Fibroblast of lung (primary cell): ENCODE data around the gene BTG1. TPM values are rescaled to one million over a fixed set of nuclear protein-coding genes. Genes with fewer than 3 reads are reported as not detected.

Experiments used
- DNase-seq, 2 donors: peaks; one replicate each; pipeline versions ENCODE4 v3.0.0 to v3.0.0-alpha.2; 2010; ENCODE audit warnings: low read depth in 2 of 2
- H2AFZ ChIP-seq: 2 replicates; pipeline ENCODE4 v1.5.1; 2012; ENCODE audit warnings: low read length, control low read depth, inconsistent platforms
- H3K27ac ChIP-seq: 2 replicates; pipeline ENCODE4 v1.5.1; 2011; ENCODE audit warnings: low read length, control low read depth; ENCODE audit not compliant: insufficient read depth
- H3K27me3 ChIP-seq: 2 replicates; pipeline ENCODE4 v1.5.1; 2011; ENCODE audit warnings: mild to moderate bottlenecking, low read length; ENCODE audit not compliant: control insufficient read depth, insufficient read depth
- H3K36me3 ChIP-seq: 2 replicates; pipeline ENCODE4 v1.5.1; 2011; ENCODE audit warnings: low read length; ENCODE audit not compliant: control insufficient read depth, insufficient read depth
- H3K4me1 ChIP-seq: 2 replicates; pipeline ENCODE4 v1.5.1; 2011; ENCODE audit warnings: low read length; ENCODE audit not compliant: control insufficient read depth, insufficient read depth; ENCODE audit errors: extremely low read depth
- H3K4me2 ChIP-seq: 2 replicates; pipeline ENCODE4 v1.5.1; 2011; ENCODE audit warnings: low read length, control low read depth; ENCODE audit not compliant: insufficient read depth; ENCODE audit errors: extremely low read depth
- H3K4me3 ChIP-seq, 4 experiments: fragments of 200-600 bp in 1 of 4; sonication (generic) in 1 of 4; replicated peaks in 1 of 4; 2 replicates each; pipeline ENCODE4 v1.5.1; 2011 to 2016; ENCODE audit warnings: low read length in 4 of 4, low read depth in 3 of 4, mild to moderate bottlenecking in 3 of 4, control low read depth in 2 of 4, inconsistent platforms in 1 of 4, mixed read lengths in 1 of 4; ENCODE audit not compliant: insufficient read depth in 1 of 4; ENCODE audit errors: control extremely low read depth in 1 of 4
- H3K79me2 ChIP-seq: 2 replicates; pipeline ENCODE4 v1.5.1; 2012; ENCODE audit warnings: mild to moderate bottlenecking, low read length, inconsistent platforms; ENCODE audit not compliant: control insufficient read depth, insufficient read depth
- H3K9ac ChIP-seq: 2 replicates; pipeline ENCODE4 v1.5.1; 2011; ENCODE audit warnings: mild to moderate bottlenecking, low read length, control low read depth; ENCODE audit not compliant: insufficient read depth
- H3K9me3 ChIP-seq: 2 replicates; pipeline ENCODE4 v1.5.1; 2012; ENCODE audit warnings: low read depth, low read length; ENCODE audit not compliant: control insufficient read depth, insufficient read depth
- H4K20me1 ChIP-seq: 2 replicates; pipeline ENCODE4 v1.5.1; 2011; ENCODE audit warnings: low read length; ENCODE audit not compliant: control insufficient read depth, insufficient read depth; ENCODE audit errors: extremely low read depth
- EZH2 ChIP-seq: IDR thresholded peaks from 2 replicates; pipeline ENCODE4 v1.5.1; 2012; ENCODE audit warnings: low read length, control low read depth, mild to moderate bottlenecking; ENCODE audit errors: missing control alignments
- polyA plus RNA-seq, 2 donors: library from polyadenylated mRNA; depleted of rRNA in 1 of 2; stranded (reverse) in 1 of 2; unstranded in 1 of 2; fragments of >200 nt; gene quantifications; 2 replicates each; pipeline ENCODE4 v1.2.1, GENCODE V29; 2011 to 2012; ENCODE audit warnings: missing spikeins in 1 of 2
- total RNA-seq: library from RNA; depleted of rRNA; stranded (reverse); fragments of >200 nt; gene quantifications from 2 replicates; pipeline ENCODE4 v1.2.1, GENCODE V29; 2014
- TF ChIP-seq, protein P1 (sequence below), 2 donors: IDR thresholded peaks in 1 of 2; conservative IDR thresholded peaks in 1 of 2; 1 replicate in 1 of 2; 2 replicates in 1 of 2; pipeline ENCODE4 v1.5.1; 2011 to 2012; ENCODE audit warnings: low read length in 2 of 2, control low read depth in 1 of 2, inconsistent platforms in 1 of 2, low read depth in 1 of 2, mild to moderate bottlenecking in 1 of 2

BTG1 gene
- total and polyA plus RNA-seq, 2 donors (not counting 1 experiment from before 2014, with no cell fraction given): 18.2 to 23.1 TPM

DNA sequence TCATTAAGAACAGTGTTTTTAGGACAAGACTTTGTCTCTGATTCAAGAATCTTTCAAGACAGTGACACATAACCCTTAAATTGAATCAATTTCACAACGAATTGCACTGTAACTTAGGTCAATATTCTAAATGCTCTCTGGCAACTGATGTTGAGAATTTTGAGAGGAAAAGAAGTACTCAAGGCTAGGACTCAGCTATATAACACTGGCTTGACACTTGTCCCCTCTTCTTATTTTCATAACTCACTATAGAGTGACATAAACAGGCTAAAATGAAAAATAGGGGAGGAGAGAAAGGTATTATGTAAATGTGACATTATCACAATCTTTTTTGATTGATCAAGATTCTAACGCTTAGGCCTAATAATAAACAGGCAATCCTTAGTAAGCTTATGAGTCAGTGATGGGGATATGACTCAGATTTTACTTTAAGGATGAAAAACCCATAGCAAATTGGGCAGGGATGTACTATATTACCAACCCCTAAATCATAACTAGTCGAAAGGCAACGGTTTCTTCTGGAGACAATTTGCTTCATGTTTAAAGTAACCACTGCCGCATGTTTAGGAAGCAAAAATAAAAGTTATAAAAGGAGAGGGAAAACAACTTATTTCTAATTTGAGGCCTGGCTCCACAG is 10.9 kb downstream of the BTG1 start:
- no peaks in the 10 kb centered on the region for H3K9me3 ChIP-seq
- no peaks in the 10 kb centered on the region for H4K20me1 ChIP-seq
- no peaks in the 10 kb centered on the region for H3K36me3 ChIP-seq
- H2AFZ ChIP-seq: no peak overlapping the region
- DNase-seq: peak; percentile 82 to 86
- peaks cover 76% of the 10 kb centered on the region for H3K79me2 ChIP-seq
- peaks cover 22% of the 10 kb centered on the region for H3K4me1 ChIP-seq
- no peaks in the 10 kb centered on the region for H3K27me3 ChIP-seq
- peak overlapping the region; percentile 51 for H3K4me2 ChIP-seq
- TF ChIP-seq EZH2: no peak
- TF ChIP-seq, protein P1, sequence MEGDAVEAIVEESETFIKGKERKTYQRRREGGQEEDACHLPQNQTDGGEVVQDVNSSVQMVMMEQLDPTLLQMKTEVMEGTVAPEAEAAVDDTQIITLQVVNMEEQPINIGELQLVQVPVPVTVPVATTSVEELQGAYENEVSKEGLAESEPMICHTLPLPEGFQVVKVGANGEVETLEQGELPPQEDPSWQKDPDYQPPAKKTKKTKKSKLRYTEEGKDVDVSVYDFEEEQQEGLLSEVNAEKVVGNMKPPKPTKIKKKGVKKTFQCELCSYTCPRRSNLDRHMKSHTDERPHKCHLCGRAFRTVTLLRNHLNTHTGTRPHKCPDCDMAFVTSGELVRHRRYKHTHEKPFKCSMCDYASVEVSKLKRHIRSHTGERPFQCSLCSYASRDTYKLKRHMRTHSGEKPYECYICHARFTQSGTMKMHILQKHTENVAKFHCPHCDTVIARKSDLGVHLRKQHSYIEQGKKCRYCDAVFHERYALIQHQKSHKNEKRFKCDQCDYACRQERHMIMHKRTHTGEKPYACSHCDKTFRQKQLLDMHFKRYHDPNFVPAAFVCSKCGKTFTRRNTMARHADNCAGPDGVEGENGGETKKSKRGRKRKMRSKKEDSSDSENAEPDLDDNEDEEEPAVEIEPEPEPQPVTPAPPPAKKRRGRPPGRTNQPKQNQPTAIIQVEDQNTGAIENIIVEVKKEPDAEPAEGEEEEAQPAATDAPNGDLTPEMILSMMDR (conservative IDR thresholded peaks at IDR 0.05 in 1 of 2, IDR thresholded peaks at IDR 0.05 in 1 of 2; ENCODE audit: low read depth in 1 of 2, low read length in 2 of 2): no peak
- H3K4me3 ChIP-seq: peak overlapping the region in 1 of 4 experiments; percentile 13
- H3K27ac ChIP-seq: no peak overlapping the region
- H3K9ac ChIP-seq: no peak overlapping the region

DNA sequence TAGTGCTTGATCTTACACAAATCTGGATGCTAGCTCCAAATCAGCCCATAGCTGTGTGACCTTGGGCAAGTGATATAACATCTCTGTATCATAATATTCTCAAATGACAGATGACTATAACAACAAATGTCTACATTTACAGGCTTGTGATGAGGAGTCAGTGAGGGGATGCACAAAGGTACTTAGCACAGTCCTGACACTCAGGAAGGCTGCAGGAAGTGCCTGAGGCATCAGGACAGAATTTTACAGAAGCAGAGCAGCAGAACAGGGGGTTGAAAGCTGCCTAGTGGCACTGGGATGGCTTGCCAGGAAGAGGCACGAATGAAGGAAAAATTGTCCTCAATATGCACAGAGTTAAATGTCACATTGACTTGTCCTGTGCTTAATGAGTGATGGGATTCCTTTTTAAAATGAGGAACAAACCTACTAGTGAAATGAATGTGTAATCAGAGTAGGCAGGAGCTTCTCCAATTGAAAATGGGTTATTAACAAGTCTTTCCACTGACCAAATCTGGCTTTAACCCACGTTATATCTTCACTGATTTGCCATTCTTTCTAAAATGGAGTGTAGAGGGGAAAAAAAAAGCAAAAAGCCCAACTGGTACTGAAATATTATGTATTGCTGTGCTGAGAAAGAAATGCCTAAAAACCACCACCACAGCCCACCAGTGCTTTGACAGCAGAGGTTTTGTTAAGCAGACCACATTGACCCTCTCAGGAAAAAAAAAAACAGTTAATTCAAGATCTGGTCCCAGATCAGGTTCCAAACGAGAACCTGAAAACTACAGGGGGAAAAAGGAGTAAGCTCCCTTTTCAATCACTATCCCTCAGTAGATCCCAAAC is 11.6 kb downstream of the BTG1 start:
- no peaks in the 10 kb centered on the region for H3K36me3 ChIP-seq
- H3K27me3 ChIP-seq: no peaks in the 10 kb centered on the region
- H3K79me2 ChIP-seq: peaks cover 71% of the 10 kb centered on the region
- H3K4me2 ChIP-seq: peak overlapping the region; percentile 25
- H4K20me1 ChIP-seq: no peaks in the 10 kb centered on the region
- no peak overlapping the region for H3K27ac ChIP-seq
- peaks cover 22% of the 10 kb centered on the region for H3K4me1 ChIP-seq
- H3K9ac ChIP-seq: no peak overlapping the region
- DNase-seq: no peak
- H3K4me3 ChIP-seq: peak overlapping the region in 1 of 4 experiments; percentile 13
- H3K9me3 ChIP-seq: no peaks in the 10 kb centered on the region
- no peak for TF ChIP-seq EZH2
- TF ChIP-seq, protein P1 (conservative IDR thresholded peaks at IDR 0.05 in 1 of 2, IDR thresholded peaks at IDR 0.05 in 1 of 2; ENCODE audit: low read depth in 1 of 2, low read length in 2 of 2): no peak
- no peak overlapping the region for H2AFZ ChIP-seq

DNA sequence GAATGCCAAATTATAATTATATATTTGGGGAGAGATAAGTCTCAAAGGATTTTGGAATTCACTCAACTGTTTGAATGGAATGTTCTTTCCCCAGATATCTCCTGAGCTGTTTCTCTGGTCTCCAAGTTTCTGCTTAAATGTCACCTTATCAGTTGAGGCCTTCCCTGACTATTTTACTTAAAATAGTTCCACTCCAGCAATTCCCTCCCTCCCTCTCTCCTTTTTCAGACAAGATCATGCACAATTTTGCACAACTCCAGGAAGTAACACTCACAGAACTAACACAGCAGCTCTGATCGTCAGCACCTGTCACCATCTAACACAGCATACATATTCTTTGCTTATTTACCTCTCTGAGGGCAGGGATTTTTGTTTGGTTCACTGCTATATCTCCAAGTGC is 12.5 kb downstream of the BTG1 start:
- H3K4me2 ChIP-seq: peak overlapping the region; percentile 20
- no peak for TF ChIP-seq EZH2
- TF ChIP-seq, protein P1 (conservative IDR thresholded peaks at IDR 0.05 in 1 of 2, IDR thresholded peaks at IDR 0.05 in 1 of 2; ENCODE audit: low read depth in 1 of 2, low read length in 2 of 2): no peak
- no peak overlapping the region for H3K4me3 ChIP-seq
- H3K27me3 ChIP-seq: no peaks in the 10 kb centered on the region
- peak overlapping the region; percentile 11 for H3K27ac ChIP-seq
- H4K20me1 ChIP-seq: no peaks in the 10 kb centered on the region
- H3K79me2 ChIP-seq: peaks cover 63% of the 10 kb centered on the region
- no peaks in the 10 kb centered on the region for H3K9me3 ChIP-seq
- H3K36me3 ChIP-seq: no peaks in the 10 kb centered on the region
- H3K9ac ChIP-seq: no peak overlapping the region
- H2AFZ ChIP-seq: no peak overlapping the region
- DNase-seq: peak; percentile 42 to 50
- peaks cover 22% of the 10 kb centered on the region for H3K4me1 ChIP-seq
